ENCODE measurements around the gene CBFA2T3. TPM values are rescaled to one million over a fixed set of nuclear protein-coding genes. Genes with fewer than 3 reads are reported as not detected.

Gene CBFA2T3
- total RNA-seq, 1 experiment from 2014 or later = 13.7 TPM

DNA sequence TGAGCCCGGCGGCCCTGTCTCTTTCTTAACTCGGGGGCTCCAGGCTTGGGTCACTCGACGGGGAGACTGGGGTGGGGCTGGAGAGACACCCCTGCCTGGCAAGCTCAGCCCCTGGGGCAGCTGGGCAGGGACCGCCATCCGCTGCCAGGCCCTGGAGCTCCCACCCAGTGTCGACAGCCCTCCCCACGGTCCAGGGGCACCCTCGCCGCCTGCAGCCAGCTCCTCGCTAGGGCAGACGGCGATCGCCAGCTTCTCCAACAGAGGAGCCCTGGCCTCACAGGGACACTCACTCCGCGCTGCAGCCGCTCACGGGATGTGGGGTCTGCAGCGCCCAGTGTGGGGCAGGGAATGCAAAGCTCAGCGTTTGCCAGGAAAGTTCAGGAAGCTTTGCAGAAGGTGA is 149.3 kb downstream of the CBFA2T3 start:
- ATAC-seq (no peak), DNase-seq (ENCODE audit: low read depth, low spot score) (no peak)
- no peak overlapping the region for H3K4me3 ChIP-seq (ENCODE audit: low read depth in 2 of 2, low read length in 2 of 2)
- no peaks in the 10 kb centered on the region for H3K27me3 ChIP-seq (ENCODE audit: control insufficient read depth, insufficient read depth, low read length)
- no peaks in the 10 kb centered on the region for H3K9me3 ChIP-seq (ENCODE audit: control insufficient read depth, insufficient read depth, low read depth, low read length)
- H3K4me1 ChIP-seq (ENCODE audit: control insufficient read depth, insufficient read depth, low read length) = no peaks in the 10 kb centered on the region
- no peak overlapping the region for H3K27ac ChIP-seq (ENCODE audit: low read length)
- intact Hi-C loops (cut with micrococcal nuclease; ENCODE audit: unreplicated experiment) = no loop called here
- TF ChIP-seq POLR2AphosphoS5 (IDR thresholded peaks at IDR 0.05; ENCODE audit: low read depth, low read length) = no peak
- TF ChIP-seq SIN3A (IDR thresholded peaks at IDR 0.05; ENCODE audit: borderline replicate concordance, insufficient read depth, low read depth, low read length) = no peak
- TF ChIP-seq, protein P1, sequence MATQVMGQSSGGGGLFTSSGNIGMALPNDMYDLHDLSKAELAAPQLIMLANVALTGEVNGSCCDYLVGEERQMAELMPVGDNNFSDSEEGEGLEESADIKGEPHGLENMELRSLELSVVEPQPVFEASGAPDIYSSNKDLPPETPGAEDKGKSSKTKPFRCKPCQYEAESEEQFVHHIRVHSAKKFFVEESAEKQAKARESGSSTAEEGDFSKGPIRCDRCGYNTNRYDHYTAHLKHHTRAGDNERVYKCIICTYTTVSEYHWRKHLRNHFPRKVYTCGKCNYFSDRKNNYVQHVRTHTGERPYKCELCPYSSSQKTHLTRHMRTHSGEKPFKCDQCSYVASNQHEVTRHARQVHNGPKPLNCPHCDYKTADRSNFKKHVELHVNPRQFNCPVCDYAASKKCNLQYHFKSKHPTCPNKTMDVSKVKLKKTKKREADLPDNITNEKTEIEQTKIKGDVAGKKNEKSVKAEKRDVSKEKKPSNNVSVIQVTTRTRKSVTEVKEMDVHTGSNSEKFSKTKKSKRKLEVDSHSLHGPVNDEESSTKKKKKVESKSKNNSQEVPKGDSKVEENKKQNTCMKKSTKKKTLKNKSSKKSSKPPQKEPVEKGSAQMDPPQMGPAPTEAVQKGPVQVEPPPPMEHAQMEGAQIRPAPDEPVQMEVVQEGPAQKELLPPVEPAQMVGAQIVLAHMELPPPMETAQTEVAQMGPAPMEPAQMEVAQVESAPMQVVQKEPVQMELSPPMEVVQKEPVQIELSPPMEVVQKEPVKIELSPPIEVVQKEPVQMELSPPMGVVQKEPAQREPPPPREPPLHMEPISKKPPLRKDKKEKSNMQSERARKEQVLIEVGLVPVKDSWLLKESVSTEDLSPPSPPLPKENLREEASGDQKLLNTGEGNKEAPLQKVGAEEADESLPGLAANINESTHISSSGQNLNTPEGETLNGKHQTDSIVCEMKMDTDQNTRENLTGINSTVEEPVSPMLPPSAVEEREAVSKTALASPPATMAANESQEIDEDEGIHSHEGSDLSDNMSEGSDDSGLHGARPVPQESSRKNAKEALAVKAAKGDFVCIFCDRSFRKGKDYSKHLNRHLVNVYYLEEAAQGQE (IDR thresholded peaks at IDR 0.05; ENCODE audit: insufficient read depth in 1 of 2, low read depth in 2 of 2, low read length in 1 of 2) = no peak
- TF ChIP-seq TCF7L2 (IDR thresholded peaks at IDR 0.05; ENCODE audit: low read depth, low read length) = no peak
- TF ChIP-seq, protein P2, sequence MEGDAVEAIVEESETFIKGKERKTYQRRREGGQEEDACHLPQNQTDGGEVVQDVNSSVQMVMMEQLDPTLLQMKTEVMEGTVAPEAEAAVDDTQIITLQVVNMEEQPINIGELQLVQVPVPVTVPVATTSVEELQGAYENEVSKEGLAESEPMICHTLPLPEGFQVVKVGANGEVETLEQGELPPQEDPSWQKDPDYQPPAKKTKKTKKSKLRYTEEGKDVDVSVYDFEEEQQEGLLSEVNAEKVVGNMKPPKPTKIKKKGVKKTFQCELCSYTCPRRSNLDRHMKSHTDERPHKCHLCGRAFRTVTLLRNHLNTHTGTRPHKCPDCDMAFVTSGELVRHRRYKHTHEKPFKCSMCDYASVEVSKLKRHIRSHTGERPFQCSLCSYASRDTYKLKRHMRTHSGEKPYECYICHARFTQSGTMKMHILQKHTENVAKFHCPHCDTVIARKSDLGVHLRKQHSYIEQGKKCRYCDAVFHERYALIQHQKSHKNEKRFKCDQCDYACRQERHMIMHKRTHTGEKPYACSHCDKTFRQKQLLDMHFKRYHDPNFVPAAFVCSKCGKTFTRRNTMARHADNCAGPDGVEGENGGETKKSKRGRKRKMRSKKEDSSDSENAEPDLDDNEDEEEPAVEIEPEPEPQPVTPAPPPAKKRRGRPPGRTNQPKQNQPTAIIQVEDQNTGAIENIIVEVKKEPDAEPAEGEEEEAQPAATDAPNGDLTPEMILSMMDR (IDR thresholded peaks at IDR 0.05) = no peak
- no TSS peak for BruUV-seq (replicated peaks)
- CTCF ChIA-PET = no interaction called here
- no peaks in the 10 kb centered on the region for H3K36me3 ChIP-seq (ENCODE audit: control insufficient read depth, insufficient read depth, low read length)
- POLR2A ChIA-PET = no interaction called here
- in situ Hi-C loops (cut with HindIII; ENCODE audit: low pct_unique_long_range_greater_than_20kb, low sequenced_read_pairs) = no loop called here

DNA sequence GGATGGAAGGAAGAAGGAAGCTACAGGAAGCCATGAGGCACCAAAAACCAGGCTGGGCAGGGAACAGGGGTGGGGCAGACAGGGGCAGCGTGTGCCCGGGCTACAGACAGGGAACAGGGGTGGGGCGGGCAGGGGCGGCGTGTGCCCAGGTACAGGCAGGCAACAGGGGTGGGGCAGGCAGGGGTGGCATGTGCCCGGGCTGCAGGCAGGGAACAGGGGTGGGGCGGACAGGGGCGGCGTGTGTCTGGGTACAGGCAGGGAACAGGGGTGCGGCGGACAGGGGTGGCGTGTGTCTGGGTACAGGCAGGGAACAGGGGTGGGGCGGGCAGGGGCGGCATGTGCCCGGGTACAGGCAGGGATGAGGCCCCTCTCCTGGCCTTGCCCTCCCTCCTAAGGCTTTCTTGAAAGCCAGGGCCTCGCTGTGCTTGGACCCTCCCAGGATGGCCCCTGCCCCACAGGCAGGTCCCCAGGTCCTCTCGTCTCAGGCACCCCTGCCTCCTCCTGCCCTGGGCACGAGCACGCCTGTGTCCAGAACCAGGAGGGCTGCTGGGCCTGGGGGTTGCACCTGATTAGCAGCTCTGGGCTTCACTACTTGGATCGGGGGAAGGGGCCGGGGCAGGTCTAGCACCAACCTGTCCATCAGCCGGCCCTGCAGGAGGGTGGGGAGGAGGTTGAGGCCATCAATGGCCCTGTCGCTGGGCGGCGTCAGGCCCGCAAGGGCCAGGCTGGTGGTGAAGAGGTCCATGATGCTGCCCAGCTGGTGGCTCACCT is 150.8 kb downstream of the CBFA2T3 start:
- Histone ChIP-seq H3K9me3 (ENCODE audit: control insufficient read depth, insufficient read depth, low read depth, low read length) (no peaks in the 10 kb centered on the region), H3K4me3 (ENCODE audit: low read depth in 2 of 2, low read length in 2 of 2) (no peak overlapping the region), H3K36me3 (ENCODE audit: control insufficient read depth, insufficient read depth, low read length) (no peaks in the 10 kb centered on the region), H3K4me1 (ENCODE audit: control insufficient read depth, insufficient read depth, low read length) (no peaks in the 10 kb centered on the region), H3K27me3 (ENCODE audit: control insufficient read depth, insufficient read depth, low read length) (no peaks in the 10 kb centered on the region), H3K27ac (ENCODE audit: low read length) (no peak overlapping the region)
- no TSS peak for BruUV-seq (replicated peaks)
- ChIA-PET CTCF (no interaction called here), POLR2A (no interaction called here)
- DNase-seq (ENCODE audit: low read depth, low spot score) (no peak), ATAC-seq (no peak)
- no peak for TF ChIP-seq SIN3A (IDR thresholded peaks at IDR 0.05; ENCODE audit: borderline replicate concordance, insufficient read depth, low read depth, low read length)
- no peak for TF ChIP-seq POLR2AphosphoS5 (IDR thresholded peaks at IDR 0.05; ENCODE audit: low read depth, low read length)
- TF ChIP-seq, protein P1 (IDR thresholded peaks at IDR 0.05; ENCODE audit: insufficient read depth in 1 of 2, low read depth in 2 of 2, low read length in 1 of 2) = no peak
- no peak for TF ChIP-seq TCF7L2 (IDR thresholded peaks at IDR 0.05; ENCODE audit: low read depth, low read length)
- TF ChIP-seq, protein P2 (IDR thresholded peaks at IDR 0.05) = no peak
- in situ Hi-C loops (cut with HindIII; ENCODE audit: low pct_unique_long_range_greater_than_20kb, low sequenced_read_pairs) (no loop called here), intact Hi-C loops (cut with micrococcal nuclease; ENCODE audit: unreplicated experiment) (no loop called here)
